Mesothelial cell of epicardium (in vitro differentiated cells): ENCODE measurements around the gene ZNF132. TPM values are rescaled to one million over a fixed set of nuclear protein-coding genes. Genes with fewer than 3 reads are reported as not detected.

Source experiments
- DNase-seq, 2 experiments: peaks; one replicate each; pipeline ENCODE4 v3.0.0; 2021; ENCODE audit warnings: low spot score in 2 of 2; ENCODE audit not compliant: unreplicated experiment in 2 of 2
- H3K27ac Mint-ChIP-seq: 2 replicates; pipeline ENCODE4 v1.8.0; 2021; ENCODE audit warnings: mixed read lengths
- H3K27me3 Mint-ChIP-seq: 2 replicates; pipeline ENCODE4 v1.8.0; 2021; ENCODE audit warnings: low read depth, mixed read lengths
- H3K36me3 Mint-ChIP-seq: 2 replicates; pipeline ENCODE4 v1.8.0; 2021; ENCODE audit warnings: mixed read lengths
- H3K4me1 Mint-ChIP-seq: 2 replicates; pipeline ENCODE4 v1.8.0; 2021; ENCODE audit warnings: mixed read lengths
- H3K4me3 Mint-ChIP-seq: 2 replicates; pipeline ENCODE4 v1.8.0; 2021; ENCODE audit warnings: mild to moderate bottlenecking, moderate library complexity, mixed read lengths
- H3K9me3 Mint-ChIP-seq: 2 replicates; pipeline ENCODE4 v1.8.0; 2021; ENCODE audit warnings: mixed read lengths
- CTCF ChIP-seq: fragments of 200-600 bp; sonication (generic); IDR thresholded peaks from one replicate; pipeline ENCODE4 v1.5.0; 2021; ENCODE audit warnings: antibody characterized with exemption; ENCODE audit not compliant: unreplicated experiment
- total RNA-seq: library from RNA; stranded (reverse); gene quantifications from 3 replicates; pipeline ENCODE4 v1.2.1, GENCODE V29; 2021

ZNF132 gene
- total RNA-seq, 1 donor from 2014 or later, result 4.4 TPM

GRCh38 chr19:58398087-58398486 is 41.9 kb downstream of the ZNF132 start:
- Mint-ChIP-seq H3K9me3 (no peaks in the 10 kb centered on the region), H3K4me1 (peaks cover 16% of the 10 kb centered on the region), H3K36me3 (peaks cover 14% of the 10 kb centered on the region), H3K27me3 (peaks cover 20% of the 10 kb centered on the region), H3K27ac (no peak overlapping the region), H3K4me3 (no peak overlapping the region)
- TF ChIP-seq CTCF, result no peak
- DNase-seq, result no peak

GRCh38 chr19:58397533-58398037 is 42.4 kb downstream of the ZNF132 start:
- Mint-ChIP-seq H3K9me3 (no peaks in the 10 kb centered on the region), H3K4me3 (no peak overlapping the region), H3K27me3 (peaks cover 20% of the 10 kb centered on the region), H3K4me1 (peaks cover 16% of the 10 kb centered on the region), H3K36me3 (peaks cover 14% of the 10 kb centered on the region), H3K27ac (no peak overlapping the region)
- TF ChIP-seq CTCF, result no peak
- DNase-seq, result no peak

GRCh38 chr19:58396691-58397532 is 43.0 kb downstream of the ZNF132 start:
- TF ChIP-seq CTCF, result no peak
- Mint-ChIP-seq H3K4me3 (no peak overlapping the region), H3K9me3 (no peaks in the 10 kb centered on the region), H3K27me3 (peaks cover 20% of the 10 kb centered on the region), H3K36me3 (peaks cover 14% of the 10 kb centered on the region), H3K4me1 (peaks cover 16% of the 10 kb centered on the region), H3K27ac (no peak overlapping the region)
- no peak for DNase-seq

- no peak for TF ChIP-seq CTCF
- Mint-ChIP-seq H3K27ac (no peak overlapping the region), H3K4me3 (no peak overlapping the region), H3K36me3 (peaks cover 14% of the 10 kb centered on the region), H3K4me1 (peaks cover 12% of the 10 kb centered on the region), H3K9me3 (no peaks in the 10 kb centered on the region), H3K27me3 (peaks cover 20% of the 10 kb centered on the region)
- DNase-seq, result no peak
These were observed 43.9 kb downstream of the ZNF132 start for GRCh38 chr19:58395979-58396627.

- Mint-ChIP-seq H3K36me3 (peaks cover 19% of the 10 kb centered on the region), H3K27me3 (peaks cover 20% of the 10 kb centered on the region), H3K9me3 (no peaks in the 10 kb centered on the region), H3K4me3 (no peak within 1 kb of the TSS), H3K27ac (no peak within 1 kb of the TSS), H3K4me1 (peaks cover 5% of the 10 kb centered on the region)
- no peak for TF ChIP-seq CTCF
- no peak for DNase-seq
These were observed 44.6 kb downstream of the ZNF132 start, which contains the start of gene RNF225 for GRCh38 chr19:58395220-58395978. Gene RNF225, plus strand, starts transcription at chr19:58395656. Its CDS starts 434 bp downstream, at chr19:58396090.
